Neural progenitor cell (in vitro differentiated cells): ENCODE data around the gene ZNF783.
"Not testable (repeated sequence)": the region's sequence is repeated elsewhere in the genome, so short reads cannot be mapped to it uniquely, and the experiment has no call there.

Source experiments
- CTCF ChIP-seq: fragments of 200-600 bp; sonication (generic); IDR thresholded peaks from 2 replicates; pipeline ENCODE4 v1.5.1; 2017; ENCODE audit warnings: antibody characterized with exemption, mild to moderate bottlenecking
- EZH2phosphoT487 ChIP-seq: fragments of 200-600 bp; sonication (generic); IDR thresholded peaks from 2 replicates; pipeline ENCODE4 v1.6.1; 2017; ENCODE audit warnings: antibody characterized with exemption

- not testable (repeated sequence) for TF ChIP-seq CTCF, EZH2phosphoT487
Observed at GRCh38 chr7:149321125-149321905, 59.3 kb downstream of the ZNF783 start.
